Testis (tissue), 2 donors: ENCODE measurements around the gene SLC12A6.

Experiments used
- CTCF ChIP-seq, 3 experiments: fragments of 450-650 bp in 2 of 3; fragments of 200-600 bp in 1 of 3; sonication (generic) in 1 of 3; IDR thresholded peaks; one replicate each; pipeline ENCODE4 v1.5.1; 2016 to 2019; ENCODE audit warnings: antibody characterized with exemption in 3 of 3, mild to moderate bottlenecking in 2 of 3, moderate library complexity in 1 of 3
- POLR2A ChIP-seq: fragments of 450-650 bp; IDR thresholded peaks from one replicate; pipeline ENCODE4 v1.6.1; 2017; ENCODE audit warnings: antibody characterized with exemption, mild to moderate bottlenecking, moderate library complexity

- TF ChIP-seq CTCF (IDR thresholded peaks at IDR 0.05) (peak; percentile 95 to 99 (median 96)), POLR2A (peak; percentile 79)
These were observed 127.9 kb downstream of the SLC12A6 start, which contains the start of gene KATNBL1 for GRCh38 chr15:34209421-34210282.
